Neural progenitor cell (in vitro differentiated cells): Measurements from ENCODE around the gene FSTL1.

Experiments used
- EZH2 ChIP-seq: fragments of 200-600 bp; sonication (generic); IDR thresholded peaks from 2 replicates; pipeline ENCODE4 v1.6.1; 2017; ENCODE audit warnings: antibody characterized with exemption, mild to moderate bottlenecking, moderate library complexity
- EZH2phosphoT487 ChIP-seq: fragments of 200-600 bp; sonication (generic); IDR thresholded peaks from 2 replicates; pipeline ENCODE4 v1.6.1; 2017; ENCODE audit warnings: antibody characterized with exemption
- TF ChIP-seq, protein P1 (sequence below): fragments of 200-600 bp; sonication (generic); IDR thresholded peaks from 2 replicates; pipeline ENCODE4 v1.5.1; 2017; ENCODE audit warnings: antibody characterized with exemption, mild to moderate bottlenecking

DNA sequence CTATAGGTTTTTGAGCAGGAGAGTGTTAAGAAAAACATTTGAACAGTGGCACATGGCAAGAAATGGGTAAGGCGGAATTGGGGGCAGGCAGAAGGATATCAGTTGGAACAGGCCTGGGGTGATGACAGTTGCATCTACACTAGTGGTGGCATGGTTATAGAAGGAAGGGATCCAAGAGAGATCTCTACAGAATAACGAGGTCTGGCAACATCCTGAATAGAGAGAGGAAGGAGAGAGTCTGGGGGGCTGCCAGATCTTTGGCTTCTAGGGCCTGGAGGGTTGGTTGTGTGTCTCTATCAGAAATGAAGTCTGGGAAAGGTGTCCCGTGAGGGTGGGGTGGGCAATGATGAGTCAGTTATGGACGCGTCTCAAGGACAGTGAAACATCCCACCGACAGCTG lies 26.3 kb downstream of the FSTL1 start:
- TF ChIP-seq, protein P1, sequence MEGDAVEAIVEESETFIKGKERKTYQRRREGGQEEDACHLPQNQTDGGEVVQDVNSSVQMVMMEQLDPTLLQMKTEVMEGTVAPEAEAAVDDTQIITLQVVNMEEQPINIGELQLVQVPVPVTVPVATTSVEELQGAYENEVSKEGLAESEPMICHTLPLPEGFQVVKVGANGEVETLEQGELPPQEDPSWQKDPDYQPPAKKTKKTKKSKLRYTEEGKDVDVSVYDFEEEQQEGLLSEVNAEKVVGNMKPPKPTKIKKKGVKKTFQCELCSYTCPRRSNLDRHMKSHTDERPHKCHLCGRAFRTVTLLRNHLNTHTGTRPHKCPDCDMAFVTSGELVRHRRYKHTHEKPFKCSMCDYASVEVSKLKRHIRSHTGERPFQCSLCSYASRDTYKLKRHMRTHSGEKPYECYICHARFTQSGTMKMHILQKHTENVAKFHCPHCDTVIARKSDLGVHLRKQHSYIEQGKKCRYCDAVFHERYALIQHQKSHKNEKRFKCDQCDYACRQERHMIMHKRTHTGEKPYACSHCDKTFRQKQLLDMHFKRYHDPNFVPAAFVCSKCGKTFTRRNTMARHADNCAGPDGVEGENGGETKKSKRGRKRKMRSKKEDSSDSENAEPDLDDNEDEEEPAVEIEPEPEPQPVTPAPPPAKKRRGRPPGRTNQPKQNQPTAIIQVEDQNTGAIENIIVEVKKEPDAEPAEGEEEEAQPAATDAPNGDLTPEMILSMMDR = no peak
- TF ChIP-seq EZH2 (no peak), EZH2phosphoT487 (no peak)
